Globus pallidus (tissue), 1 donor: ENCODE data around the gene SEC23A.
"Not testable (repeated sequence)": the region's sequence is repeated elsewhere in the genome, so short reads cannot be mapped to it uniquely, and the experiment has no call there.

Experiments used
- DNase-seq: peaks from one replicate; pipeline ENCODE4 v3.0.0-alpha.2; 2015; ENCODE audit warnings: low spot score

The SEC23A gene

DNA sequence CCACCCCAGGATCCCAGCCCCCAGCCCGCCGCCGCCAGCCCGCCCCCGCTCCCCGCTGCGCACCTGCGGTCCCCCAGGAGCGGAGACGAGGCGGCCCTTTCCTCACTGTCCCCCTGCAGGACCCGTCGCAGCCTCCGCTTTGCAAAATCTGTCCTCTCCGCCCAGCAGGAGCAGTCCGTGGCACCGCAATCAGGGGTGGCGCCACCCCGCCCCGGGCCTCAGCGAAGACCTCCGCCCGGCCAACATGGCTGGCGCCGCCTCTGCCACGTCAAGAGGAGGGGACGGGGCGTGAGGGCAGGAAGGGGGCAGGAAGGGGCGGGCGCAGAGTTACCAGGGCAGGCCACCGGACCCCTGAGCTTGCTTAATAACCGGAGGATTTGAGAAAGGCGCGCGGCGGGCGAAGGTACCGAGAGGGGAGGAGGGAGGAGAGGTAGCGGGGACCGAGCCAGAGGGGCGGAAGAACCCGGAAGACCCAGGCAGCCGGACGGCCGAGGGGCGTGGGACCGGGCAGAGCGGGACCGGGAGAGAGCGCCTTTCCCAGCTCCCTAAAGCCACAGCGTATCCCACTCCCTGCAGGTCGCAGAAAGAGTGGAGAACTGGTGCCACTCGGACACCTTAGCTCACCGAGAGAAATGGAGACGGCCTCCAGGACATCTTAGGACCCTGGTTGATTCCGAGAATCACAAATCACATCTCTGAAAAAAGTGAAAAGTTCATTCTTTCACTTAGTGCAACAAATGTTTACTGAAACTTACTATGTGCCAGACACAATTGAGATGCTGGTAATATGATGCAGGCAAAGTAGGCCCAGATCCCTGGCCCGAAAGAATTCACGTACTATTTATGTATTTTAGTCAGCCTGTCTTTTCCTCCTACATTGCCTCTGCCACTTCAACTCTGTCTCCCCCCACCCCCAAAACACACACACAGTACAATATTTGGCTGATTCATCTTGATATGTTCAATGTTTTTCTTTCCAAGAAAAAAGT, at the start of gene SEC23A:
TSS of gene SEC23A (minus strand) at position 267 of the 989 bp plus-strand sequence. CDS start 7,117 bp downstream, outside the sequence.
- peak; percentile 83 for DNase-seq

GRCh38 chr14:39145266-39145966, 42.4 kb upstream of the SEC23A start:
- no peak for DNase-seq

- DNase-seq: not testable (repeated sequence)
These were observed 40.2 kb upstream of the SEC23A start for GRCh38 chr14:39143226-39143625.

DNA sequence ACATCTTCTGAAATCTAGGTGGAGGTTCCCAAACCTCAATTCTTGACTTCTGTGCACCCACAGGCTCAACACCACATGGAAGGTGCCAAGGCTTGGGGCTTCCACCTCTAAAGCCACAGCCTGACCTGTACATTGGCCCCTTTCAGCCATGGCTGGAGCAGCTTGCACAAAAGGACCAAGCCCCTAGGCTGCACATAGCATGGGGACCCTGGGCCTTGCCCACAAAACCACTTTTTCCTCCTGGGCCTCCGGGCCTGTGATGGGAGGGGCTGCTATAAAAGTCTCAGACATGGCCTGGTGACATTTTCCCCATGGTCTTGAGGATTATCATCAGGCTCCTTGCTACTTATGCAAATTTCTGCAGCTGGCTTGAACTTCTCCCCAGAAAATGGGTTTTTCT, 38.6 kb upstream of the SEC23A start:
- DNase-seq: not testable (repeated sequence)

GRCh38 chr14:39140170-39140569, 37.1 kb upstream of the SEC23A start:
- no peak for DNase-seq

DNA sequence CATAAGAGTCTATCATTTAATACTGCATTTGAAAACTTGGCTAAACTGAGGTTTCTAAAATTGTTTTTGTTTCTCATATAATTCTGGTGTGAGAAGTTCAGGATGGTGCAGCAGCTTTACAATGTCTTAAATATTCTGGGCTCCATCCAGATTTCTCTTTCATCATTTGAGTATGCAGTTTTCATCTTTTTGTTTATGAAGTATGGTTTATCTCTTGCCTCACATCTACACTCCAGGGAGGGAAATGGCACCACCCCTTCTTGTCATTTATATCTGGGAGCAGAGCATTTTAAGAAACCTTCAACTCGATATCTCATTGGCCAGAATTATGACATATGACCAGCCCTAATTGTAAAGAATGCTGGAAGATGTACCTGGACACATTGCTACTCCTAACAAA, 35.4 kb upstream of the SEC23A start:
- DNase-seq: no peak

- DNase-seq: not testable (repeated sequence)
These were observed 34.8 kb upstream of the SEC23A start for GRCh38 chr14:39137835-39138234.

DNA sequence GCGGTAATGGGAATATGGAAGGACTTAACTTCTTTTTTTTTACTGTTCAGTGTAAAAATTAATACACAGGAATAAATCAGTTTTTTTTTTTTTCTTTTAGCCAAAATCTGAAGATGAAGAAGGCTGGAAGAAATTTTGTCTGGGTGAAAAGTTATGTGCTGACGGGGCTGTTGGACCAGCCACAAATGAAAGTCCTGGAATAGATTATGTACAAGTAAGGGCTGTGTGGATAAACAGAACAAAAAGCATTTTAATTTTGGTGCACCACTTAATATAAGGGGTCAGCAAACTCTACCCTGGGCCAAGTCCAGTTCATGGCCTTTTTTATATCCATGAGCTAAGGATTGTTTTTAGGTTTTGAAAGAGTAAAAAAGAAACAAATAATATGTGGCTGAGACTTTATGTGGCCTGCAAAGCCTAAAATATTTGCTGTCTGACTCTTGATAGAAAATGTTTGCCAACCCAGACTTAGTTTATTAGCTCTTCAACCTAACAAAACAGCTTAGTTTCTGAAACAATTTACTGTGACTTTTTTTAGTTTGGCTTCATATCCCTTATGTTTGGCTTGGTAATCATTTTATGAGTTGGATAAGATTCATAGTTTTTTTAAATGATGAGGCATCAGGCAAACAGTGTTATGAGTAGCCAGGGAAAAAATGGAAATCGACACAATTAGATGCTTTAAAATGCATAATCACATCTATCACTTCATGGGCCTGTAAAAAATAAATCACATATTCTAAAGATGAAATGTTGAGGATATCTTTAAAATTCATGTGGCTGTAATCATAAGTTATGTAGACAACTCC, 19.5 kb upstream of the SEC23A start:
- no peak for DNase-seq

GRCh38 chr14:39114073-39114838, 11.2 kb upstream of the SEC23A start, which contains the start of gene GEMIN2:
GEMIN2 (plus strand) TSS chr14:39114323; CDS start chr14:39114339, 16 bp downstream.
- peak; percentile 94 for DNase-seq

- DNase-seq: no peak
These were observed 10.6 kb upstream of the SEC23A start for GRCh38 chr14:39113685-39114072.

- no peak for DNase-seq
These were observed 7.1 kb upstream of the SEC23A start for GRCh38 chr14:39109893-39110715.

GRCh38 chr14:39108791-39109190, 5.8 kb upstream of the SEC23A start:
- DNase-seq: no peak

- no peak for DNase-seq
These were observed 4.6 kb upstream of the SEC23A start for GRCh38 chr14:39107591-39107996.

- not testable (repeated sequence) for DNase-seq
These were observed 1.2 kb upstream of the SEC23A start for GRCh38 chr14:39104078-39104801.

DNA sequence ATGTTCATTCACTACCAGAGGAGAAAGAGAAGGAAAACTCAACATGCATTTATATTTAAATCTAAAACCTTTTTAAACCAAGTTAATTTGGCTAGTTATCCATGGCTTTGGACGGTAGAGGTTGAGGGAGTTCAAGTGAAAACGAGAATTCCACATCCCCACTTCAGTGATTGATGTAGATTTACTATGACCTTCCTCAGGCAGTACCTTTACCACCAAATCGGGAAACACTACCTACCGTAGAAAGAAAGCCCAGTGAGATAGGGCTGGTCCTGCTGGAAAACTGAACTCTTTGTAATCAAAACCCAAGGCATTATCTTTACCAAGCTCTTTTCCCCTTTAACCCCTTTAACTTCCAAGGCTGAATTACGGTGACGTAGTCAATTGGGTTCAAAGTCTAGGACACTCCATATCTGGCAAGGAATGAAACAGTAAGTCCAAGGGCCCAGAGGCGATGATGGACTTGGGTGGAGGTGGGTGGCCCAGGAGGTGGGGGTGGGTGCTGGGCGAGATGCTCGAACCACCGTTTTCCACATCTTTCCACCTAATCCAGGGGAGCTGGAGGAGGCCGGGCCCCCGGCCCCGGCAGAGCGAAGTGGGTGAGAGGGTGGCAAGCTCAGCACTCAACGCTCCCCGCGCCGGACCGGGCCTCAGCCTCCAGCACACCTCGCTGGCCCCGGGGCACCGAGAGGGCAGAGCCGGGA, 618 bp downstream of the SEC23A start:
- DNase-seq: peak; percentile 35

DNA sequence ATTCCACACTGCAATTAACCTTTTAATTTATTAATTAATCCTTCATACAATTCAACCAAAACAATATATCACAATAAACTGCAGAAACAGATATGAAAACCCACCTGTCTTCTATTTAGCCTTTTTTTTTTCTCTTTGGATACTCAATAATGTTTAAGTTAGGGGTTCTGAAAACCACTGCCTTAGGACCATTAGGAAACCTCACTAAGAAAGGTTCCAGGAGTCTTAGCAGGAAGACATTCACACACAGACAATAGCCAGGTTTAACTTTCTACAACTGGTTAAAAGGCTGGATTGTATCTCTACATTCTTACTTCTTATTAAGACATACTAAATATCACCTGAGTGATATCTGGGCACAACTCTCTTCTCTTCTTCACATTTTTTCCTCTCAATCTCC, 3.3 kb downstream of the SEC23A start:
- DNase-seq: no peak

GRCh38 chr14:39099215-39099614, 3.8 kb downstream of the SEC23A start:
- DNase-seq: not testable (repeated sequence)

GRCh38 chr14:39097159-39097558, 5.9 kb downstream of the SEC23A start:
- no peak for DNase-seq

DNA sequence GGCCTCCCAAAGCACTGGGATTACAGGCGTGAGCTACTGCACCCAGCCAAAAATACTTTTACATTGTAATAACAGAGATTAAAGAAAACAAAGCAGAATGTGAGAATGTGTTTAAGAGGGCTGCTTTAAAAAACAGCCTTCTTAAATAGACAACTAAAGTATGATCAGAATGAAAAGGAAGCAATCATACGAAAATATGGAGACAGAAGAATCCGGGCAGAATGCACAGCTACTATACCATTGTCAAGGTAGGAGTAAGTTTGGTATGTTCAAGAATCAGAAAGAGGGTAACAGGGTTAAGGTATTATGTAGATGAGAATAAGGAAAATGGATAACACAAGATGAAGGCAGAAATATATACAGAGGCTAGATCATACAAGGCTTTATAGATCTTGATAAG, 8.5 kb downstream of the SEC23A start:
- no peak for DNase-seq
